HG03196 (cell line): Measurements from ENCODE around the gene B3GNT5.
"Not testable (repeated sequence)": the region's sequence is repeated elsewhere in the genome, so short reads cannot be mapped to it uniquely, and the experiment has no call there.

ENCODE experiments used
- ATAC-seq: cut with Tn5 transposase; IDR thresholded peaks from one replicate; pipeline ENCODE4 v1.9.1; 2021; ENCODE audit not compliant: unreplicated experiment

The B3GNT5 gene

DNA sequence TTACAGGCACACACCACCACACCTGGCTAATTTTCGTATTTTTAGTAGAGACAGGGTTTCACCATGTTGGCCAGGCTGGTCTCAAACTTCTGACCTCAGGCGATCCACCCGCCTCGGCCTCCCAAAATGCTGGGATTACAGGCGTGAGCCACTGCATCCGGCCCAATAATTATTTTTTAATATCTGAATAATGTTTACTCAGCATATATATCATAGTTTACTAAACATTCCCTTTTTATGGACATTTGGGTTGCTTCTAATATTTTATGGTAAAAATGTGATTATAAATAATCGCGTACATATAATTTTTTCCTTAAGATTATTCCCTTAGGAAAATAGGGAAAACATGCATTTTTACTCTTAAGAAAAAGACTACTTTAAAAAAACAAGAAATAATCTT, 22.8 kb upstream of the B3GNT5 start:
- not testable (repeated sequence) for ATAC-seq

DNA sequence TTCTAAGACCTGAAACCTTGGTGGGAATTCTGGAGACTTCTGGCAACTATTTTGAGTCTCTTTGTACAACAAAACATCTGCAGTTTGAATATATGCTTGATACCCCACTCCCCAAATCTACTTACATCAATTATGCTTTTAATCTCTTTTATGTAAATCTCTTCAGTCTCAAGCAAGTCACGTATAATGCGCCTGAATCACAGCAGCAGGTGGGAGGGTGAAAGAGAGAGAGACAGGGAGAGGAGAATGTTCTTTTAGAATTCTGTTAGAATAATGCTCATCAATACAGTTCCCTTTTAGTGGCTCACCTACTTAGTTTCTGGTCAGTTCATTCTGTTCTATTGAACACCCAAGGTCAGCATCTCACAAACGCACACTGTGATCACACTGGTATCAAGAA, 22.2 kb upstream of the B3GNT5 start:
- ATAC-seq, result no peak

DNA sequence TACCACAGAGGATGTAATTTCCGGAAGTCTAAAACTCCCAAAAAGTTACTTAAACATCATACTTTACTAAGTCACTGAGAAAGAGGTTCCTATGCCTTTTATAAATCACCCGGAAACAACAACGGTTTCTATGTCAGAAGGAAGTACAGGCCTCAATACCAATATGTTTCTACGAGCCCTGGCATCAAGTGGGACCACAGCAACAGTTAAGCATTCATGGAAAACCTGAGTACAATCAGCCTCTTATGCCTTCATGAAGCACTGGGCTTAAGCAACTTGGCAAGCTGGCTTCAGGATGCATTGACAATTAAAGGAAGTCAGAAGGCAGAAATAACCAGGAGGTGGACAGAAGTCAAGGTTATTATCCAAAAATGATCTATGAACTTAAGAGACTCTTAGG, 19.1 kb upstream of the B3GNT5 start:
- ATAC-seq, result no peak

DNA sequence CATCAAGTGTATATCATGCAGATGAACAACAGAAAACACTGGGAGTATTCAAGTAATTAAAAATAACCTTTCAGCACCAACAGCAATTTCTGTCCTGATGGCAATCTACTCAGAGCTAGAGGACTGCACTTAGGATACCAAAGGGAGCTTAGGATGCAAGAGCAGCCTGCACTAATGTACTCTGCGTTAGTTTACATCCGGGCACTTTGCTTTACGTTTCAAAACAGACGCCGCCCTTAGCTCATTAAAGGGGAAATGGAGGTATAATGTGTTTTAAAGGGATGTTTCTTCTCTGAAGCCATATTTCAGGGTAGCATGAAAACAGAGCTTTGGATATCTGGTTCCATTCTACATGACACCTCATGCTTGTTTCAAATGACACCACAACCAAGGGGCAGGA, 14.0 kb upstream of the B3GNT5 start:
- ATAC-seq, result no peak

DNA sequence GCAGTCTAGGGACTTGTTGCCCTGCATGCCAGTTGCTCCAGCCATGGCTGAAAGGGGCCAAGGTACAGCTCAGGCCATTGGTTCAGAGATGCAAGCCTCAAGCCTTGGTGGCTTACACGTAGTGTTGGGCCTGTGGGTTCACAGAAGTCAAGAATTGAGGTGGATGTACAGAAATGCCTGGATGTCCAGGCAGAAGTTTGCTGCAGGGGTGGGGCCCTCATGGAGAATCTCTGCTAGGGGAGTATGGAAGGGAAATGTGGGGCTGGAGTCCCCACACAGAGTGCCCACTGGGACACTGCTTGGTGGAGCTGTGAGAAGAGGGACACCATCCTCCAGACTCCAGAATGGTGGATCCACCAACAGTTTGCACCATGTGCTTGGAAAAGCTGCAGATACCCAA, 10.6 kb upstream of the B3GNT5 start:
- ATAC-seq, result no peak

DNA sequence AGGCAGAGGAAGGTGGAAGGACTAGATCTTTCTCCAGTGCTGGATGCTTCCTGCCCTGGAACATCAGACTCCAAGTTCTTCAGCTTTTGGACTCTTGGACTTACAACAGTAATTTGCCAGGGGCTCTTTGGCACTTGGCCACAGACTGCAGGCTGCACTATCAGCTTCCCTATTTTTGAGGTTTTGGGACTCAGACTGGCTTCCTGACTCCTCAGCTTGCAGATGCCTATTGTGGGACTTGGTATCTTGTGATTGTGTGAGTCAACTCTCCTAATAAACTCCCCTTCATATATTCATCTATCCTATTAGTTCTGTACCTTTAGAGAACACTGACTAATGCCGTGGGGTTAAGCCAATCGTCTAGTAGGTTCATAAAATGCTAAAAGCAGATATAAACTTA, 8.8 kb upstream of the B3GNT5 start:
- no peak for ATAC-seq

DNA sequence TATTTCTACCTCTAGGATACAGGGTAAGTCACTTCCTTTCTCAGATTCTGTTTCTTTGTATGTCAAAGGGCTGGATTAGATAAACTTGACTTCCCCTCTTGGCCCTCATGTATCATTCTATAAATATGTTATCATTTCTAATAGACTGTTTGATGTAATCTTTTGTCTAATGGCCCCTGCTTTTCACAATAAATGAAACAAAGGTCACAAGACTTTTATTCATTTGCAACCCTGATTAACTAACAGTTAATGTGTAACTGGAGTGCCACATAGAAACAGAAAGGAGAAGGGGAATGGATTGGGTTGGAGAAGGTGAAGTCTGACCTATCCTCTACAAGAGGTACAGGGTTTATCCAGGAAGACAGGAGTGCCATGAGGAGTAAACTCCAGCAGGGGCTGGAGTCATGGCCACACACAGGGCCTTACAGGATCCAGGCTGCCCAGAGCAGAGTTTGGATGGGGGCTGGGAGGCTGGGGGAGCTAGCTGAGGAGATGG, 8.0 kb upstream of the B3GNT5 start:
- no peak for ATAC-seq

DNA sequence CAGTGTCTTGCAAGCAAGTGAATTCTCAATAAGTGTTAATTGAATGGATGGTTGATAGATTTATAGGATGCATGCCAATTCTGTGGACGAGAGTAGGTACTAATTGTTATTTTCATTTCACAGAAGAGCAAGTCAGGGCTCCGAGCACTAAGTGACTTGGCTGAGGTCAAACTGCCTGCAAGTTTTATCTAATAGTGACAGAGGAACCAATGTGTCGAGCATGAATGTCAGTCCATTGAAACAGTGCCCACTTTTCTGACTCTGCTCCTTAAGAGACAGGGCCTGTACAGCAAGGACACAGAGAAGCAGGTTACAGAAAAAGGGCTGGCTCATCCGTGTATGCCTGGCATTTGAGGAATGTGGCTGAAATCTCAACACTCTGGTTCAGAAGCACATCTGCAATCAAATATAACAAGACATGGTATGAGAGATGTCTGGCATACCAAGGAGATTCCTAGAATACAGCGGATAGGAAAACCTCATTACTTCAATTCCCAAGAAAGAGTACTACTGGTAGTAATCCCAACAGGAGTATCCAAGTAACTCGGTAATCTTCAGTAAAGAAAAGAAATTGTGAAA, 6.0 kb upstream of the B3GNT5 start:
- no peak for ATAC-seq

DNA sequence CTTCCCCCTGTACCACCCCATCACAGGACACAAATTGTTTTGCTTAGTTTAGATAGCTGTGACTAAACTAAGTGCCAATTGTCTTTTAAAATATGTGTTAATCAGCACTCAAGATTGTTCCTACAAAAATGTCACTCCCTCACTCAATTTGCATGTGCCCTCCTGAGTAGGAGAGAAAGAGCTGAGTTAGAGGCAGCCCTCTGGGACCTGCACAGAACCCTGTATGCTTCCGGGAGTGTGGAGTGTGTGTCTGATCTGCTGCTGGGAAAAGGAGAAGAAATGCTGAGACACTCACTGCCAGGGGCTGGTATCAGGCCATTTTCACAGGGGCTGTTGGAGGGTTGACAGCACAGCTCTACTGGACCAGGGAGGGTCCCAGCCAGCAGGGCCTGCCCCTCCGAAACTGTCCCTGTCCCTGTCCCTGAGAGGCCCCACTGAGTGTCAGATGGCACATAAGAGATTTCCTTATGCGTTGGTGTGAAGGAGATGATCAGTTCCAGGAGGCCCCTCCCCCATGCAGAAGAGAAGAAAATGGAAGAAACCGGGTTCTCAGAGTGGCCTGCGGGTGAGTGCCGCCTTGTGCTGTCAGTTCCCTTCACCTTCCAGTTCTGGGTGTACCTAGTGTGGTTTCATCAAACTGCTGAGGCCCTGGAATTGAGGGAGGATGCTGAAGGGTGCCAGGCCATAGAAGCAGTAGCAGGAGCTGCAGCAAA, 3.9 kb upstream of the B3GNT5 start:
- ATAC-seq, result no peak

DNA sequence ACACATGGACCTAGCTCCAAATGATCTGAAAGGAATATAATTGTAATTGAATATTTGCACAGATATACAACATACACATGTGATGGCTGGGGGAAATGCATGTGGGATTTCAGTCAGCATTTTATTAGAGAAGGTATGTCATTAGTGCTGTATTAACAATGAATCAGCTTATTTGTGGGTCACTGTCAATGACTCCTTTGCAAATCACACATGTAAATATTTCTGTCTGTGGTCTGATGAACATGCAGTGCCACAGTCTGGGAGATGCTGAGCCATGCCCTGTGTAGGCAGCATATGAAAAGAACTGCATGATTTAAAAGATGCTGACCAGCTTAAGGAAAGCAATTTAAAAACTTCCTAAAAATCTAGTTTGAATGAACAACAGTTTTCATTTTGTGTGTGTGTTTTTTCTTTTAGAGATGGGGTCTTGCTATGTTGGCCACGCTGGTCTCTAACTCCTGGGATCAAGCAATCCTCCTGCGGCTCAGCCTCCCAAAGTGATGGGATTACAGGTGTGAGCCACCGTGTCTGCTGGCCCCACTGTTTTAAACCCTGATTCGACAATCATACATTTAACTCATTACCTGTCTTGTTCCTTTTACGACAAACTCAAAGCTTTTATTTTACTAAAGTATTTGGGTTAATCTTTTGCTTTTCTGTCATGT, 803 bp upstream of the B3GNT5 start:
- no peak for ATAC-seq

DNA sequence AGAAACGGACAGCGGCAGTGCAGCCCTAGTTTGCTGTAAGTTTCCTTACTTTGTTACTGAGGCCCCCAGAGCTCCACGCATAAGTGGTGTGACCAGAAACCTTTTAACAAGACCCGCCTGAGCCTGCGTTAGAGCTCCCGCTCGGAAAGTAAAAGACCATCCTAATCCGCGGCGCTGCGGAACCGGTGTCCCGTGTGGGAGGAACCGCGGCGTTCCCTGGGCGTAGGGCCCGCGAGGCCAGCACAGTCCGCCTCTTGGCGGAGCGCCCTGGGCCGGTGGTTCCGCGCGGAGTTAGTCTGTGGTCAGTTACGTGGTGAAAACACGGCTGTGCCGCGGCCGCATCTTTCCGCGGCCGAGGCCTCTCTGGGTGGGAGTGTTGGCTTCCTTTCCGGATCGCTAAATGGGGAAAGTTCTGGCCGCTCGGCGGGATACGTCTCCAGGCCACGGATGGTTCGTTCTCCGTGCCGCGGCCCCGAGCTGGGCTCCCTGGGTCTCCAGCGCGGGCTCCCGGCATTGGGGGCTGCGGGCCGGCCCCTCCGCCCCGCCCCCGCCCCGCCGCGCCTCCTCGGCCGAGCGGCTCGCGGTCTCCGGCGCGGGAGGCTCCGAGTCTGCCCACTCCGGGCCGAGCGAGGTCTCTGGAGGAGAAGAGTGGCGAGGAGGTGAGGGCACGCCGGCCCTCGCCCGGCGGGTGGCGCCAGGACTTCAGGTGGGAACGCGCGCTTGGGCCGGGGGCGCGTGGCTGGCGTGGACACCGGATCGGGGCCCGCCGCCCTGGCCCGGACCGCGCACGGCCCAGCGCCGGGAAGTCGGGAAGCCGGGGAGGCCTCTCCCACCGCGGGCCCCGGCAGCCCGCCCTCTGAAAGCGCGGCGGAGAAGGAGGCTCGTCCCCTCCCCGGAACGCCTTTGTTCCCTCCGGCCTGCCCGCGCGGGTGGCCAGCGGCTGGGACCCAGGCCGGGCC, 754 bp downstream of the B3GNT5 start:
- no peak for ATAC-seq

DNA sequence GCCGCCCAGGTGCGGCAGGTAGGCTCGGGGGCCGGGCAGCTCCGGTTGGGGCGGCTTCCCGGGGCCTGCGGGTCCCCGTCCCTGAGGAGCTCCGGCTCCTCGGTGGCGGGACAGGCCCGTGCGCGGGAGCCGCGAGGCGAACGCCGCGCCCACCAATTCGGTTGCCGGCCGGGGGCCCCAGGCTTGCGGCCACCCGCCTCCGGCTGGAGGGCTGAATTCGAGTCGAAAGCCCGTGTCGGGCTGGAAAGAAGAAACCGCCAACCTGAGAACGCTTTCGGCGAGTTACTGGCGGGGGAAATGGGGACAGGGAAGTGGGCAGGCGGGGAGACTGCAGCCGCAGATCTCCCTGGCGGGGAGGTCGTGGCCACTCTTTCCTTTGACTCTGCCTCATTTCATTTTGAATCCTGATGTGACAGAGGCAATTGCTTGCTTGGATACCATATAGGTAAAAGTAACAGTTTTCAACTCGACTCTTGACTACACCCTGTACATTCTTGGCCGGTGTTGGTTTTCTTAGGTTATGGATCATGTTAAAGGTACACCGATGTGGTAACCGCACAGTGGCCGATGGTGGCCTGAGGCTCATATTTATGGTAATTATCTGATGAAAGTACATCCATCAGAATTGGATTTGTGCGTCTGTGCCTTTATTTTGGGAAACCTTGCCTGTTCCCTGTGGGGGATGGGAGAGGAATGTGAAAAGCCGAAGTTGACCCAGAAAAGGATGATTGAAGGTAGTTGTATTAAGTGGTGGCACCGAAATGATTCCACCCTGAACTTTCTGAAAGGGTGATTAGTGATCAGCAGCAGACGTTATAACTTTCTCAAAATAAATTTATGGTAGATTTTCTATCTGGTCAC, 1.7 kb downstream of the B3GNT5 start:
- no peak for ATAC-seq

DNA sequence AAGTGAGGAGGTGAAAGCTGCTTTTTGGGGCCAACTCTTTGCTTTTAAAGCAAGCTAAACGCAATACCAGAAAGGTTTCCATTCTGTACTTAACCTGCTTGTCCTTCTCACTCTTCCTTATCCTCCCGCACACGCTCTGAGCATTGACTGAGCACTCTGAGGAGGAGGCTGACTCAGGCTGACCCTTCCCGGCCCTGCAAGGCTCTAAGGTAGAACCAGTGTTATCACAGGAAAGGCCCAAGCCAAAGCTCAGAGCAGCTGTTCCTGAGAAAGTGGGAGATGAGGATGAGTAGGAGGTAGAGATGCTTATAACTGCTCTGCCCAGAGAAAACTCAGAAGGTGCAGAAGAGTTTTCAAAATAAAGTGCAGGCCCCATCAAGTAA, 2.3 kb downstream of the B3GNT5 start:
- no peak for ATAC-seq

DNA sequence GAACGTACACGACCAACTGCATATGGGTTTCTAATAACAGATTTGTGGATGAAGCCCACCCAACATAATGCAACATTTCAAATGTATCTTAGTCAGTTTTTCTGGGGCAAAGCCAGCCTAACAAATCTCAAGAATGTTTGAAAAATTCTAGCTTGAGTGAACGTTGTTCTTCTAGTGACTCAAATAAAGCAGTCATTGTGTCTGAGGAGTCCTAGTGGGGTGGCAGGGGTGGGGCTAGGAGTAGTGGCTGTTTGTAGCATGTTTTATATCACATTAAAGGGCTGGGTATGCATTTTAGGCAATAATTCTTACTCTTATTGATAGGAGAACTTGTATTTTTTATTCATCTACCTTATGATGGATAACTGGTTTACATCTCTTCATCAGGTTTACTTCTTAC, 6.0 kb downstream of the B3GNT5 start:
- ATAC-seq, result no peak

DNA sequence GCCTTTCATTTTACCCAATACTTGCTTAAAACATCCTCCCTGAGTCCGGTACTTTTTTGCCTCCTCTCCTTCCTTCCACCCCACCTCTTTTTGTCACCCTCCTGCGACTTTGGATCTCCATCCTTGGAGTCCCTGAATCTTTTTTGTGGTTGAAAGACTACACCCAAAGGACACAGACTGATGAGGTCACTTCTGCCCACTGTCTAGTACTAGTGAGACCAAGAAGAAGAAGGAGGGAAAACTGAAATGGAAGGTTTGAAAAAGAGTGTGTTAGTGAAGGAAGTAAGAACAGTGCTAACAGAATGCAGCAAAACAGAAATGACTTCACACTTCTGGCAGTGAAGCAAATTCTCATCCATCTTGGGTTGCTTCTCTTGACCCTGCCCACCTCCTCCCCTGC, 6.6 kb downstream of the B3GNT5 start:
- ATAC-seq, result no peak

DNA sequence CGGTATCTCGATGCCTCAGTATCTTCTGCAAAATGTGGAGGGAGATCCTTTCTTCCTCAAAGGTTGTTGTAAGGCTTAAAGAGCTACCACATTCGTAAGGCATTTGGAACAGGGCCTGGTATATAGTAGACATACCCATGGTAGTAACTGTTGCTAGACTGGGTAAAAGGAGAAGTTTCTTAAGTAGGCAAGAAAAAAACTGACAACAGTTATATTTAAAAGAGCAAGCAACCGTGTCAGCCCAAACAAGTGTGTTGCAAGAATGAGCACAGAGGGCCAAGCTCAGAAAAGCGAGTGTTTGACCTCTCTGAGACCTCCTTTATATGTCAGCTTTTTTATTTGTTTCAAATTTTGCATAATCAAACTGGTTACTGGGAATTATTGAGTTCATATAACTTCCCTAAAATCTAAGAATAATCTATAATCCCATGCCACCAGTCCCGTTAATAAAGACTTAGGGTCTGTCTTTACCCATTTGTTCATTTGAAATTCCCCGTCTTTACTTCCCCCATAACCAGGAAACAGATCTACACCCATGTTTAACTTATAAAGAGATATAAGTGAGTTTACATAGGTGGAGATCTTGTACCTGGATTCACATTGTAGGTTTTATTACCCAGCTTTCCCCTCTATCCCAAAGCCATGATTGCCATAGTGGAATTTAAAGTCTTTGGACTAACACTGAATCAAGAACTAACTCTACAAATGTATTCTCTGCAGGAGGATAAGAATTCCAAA, 7.3 kb downstream of the B3GNT5 start:
- no peak for ATAC-seq

DNA sequence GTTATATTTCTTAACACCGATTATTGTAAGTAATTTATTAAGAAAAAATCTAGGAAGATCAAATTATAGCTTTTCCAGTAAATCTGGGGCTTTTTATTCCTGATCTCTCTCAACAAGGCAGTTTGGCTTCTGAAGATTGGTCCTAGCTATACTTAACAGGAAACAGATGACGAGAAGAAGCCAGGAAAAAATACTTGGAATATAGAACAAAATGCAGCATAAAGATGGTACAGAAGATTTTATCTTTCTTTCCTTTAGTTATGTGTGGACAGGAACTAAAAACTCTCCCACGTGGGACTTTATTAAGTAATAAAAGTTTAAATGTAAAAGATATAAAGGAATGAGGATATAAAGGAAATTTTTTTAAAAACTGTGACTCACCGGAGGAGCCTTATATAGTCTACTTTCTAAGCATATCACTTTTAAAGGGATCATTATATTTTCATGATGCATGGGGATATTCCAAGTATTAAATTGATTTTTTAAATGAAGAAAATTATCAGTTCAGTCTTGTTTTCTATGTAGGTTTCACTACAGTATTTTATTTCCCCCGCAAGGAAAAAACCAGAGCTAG, 8.2 kb downstream of the B3GNT5 start:
- no peak for ATAC-seq

DNA sequence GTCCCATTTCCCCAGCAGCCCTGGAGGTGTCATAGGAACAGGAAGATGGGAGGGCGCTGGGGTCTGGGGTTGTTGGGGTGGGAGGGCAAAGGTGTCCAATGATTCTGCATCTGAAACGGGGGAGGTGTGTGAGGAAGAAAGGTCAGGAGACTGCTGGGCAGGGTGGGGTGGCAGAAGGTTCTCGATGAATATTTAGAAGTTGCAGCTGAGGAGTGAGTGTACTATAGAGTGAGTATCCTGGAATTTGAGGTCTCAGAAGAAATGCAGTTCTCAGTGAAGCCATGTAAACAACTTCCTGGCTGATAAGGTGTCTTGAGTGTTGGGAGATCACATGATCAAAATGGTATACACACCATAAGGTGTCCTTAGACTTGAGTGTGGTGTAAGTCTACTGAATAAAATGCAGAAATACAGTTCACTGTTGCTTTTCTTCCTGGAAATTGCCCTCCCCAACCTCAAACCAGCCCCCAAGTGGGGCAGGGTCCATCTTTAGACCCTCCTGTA, 9.9 kb downstream of the B3GNT5 start:
- ATAC-seq, result no peak

DNA sequence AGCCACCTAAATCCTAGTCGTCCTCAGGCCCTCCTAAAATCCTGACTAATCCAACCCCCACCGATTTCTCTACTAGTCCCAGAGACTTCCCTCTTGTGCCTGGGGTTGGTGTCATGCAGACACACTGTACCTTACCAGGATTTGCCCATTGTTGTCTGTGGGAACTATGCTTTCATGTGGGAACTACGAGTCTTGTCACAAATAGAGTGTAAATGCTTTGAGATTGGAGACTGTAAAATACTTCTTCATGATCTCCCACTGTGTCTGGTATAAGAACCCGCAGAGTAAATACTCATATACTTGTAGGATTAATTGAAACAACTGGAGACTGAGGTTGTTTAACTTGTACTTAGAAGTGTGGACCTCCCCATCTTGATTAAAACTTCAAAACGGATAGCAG, 11.2 kb downstream of the B3GNT5 start:
- no peak for ATAC-seq
